Measurements from ENCODE around the gene SLC19A1. TPM values are rescaled to one million over a fixed set of nuclear protein-coding genes. Genes with fewer than 3 reads are reported as not detected.

Gene SLC19A1
- total RNA-seq, 5 donors from 2014 or later (not counting 1 experiment from before 2014, with no cell fraction given): 10.4 to 19.2 (median 16.4) TPM

GRCh38 chr21:45449658-45450422 is 92.4 kb downstream of the SLC19A1 start:
- peaks cover 0 to 30% of the 10 kb centered on the region in 2 experiments for H3K27me3 ChIP-seq (replicated peaks in 1 of 2; ENCODE audit: control insufficient read depth in 2 of 2, extremely low read depth in 1 of 2, insufficient read depth in 2 of 2, low read length in 1 of 2)
- WGBS (ENCODE audit: insufficient coverage): 62% methylated on average over 12 of the region's 22 CpGs
- no peaks in the 10 kb centered on the region for H3K36me3 Mint-ChIP-seq
- no peaks in the 10 kb centered on the region for H3K36me3 ChIP-seq (ENCODE audit: control insufficient read depth in 2 of 2, extremely low read depth in 1 of 2, insufficient read depth in 1 of 2, low read length in 1 of 2)
- peaks cover 13 to 14% of the 10 kb centered on the region in 2 donors for H3K27me3 Mint-ChIP-seq
- H3K4me3 ChIP-seq (ENCODE audit: control insufficient read depth in 1 of 2, extremely low read depth in 1 of 2, low read length in 1 of 2): no peak overlapping the region
- ATAC-seq (replicated peaks in 1 of 4) (no peak), DNase-seq (no peak)
- no peak overlapping the region for H3K27ac ChIP-seq (ENCODE audit: low read length)
- H3K9me3 ChIP-seq: no peaks in the 10 kb centered on the region
- no peak overlapping the region for H3K27ac Mint-ChIP-seq
- POLR2A ChIA-PET: no interaction called here
- H3K4me1 Mint-ChIP-seq: peaks cover 0 to 4% (median 2%) of the 10 kb centered on the region in 3 donors
- H3K4me3 Mint-ChIP-seq: no peak overlapping the region
- H3K4me1 ChIP-seq (ENCODE audit: control insufficient read depth in 1 of 2, extremely low read depth in 1 of 2, insufficient read depth in 2 of 2, low read length in 2 of 2): peaks cover 0 to 4% of the 10 kb centered on the region in 2 experiments
- peaks cover 0 to 6% (median 0%) of the 10 kb centered on the region in 3 donors for H3K9me3 Mint-ChIP-seq
- CTCF ChIA-PET: no interaction called here

- no peaks in the 10 kb centered on the region for H3K36me3 ChIP-seq (ENCODE audit: control insufficient read depth in 2 of 2, extremely low read depth in 1 of 2, insufficient read depth in 1 of 2, low read length in 1 of 2)
- no peak overlapping the region for H3K27ac ChIP-seq (ENCODE audit: low read length)
- no peak for ATAC-seq (replicated peaks in 1 of 4)
- no peak overlapping the region for H3K4me3 ChIP-seq (ENCODE audit: control insufficient read depth in 1 of 2, extremely low read depth in 1 of 2, low read length in 1 of 2)
- Mint-ChIP-seq H3K27me3 (peaks cover 14 to 15% of the 10 kb centered on the region in 2 donors), H3K4me3 (no peak overlapping the region), H3K9me3 (peaks cover 0 to 6% (median 0%) of the 10 kb centered on the region in 3 donors), H3K4me1 (peaks cover 2 to 4% (median 4%) of the 10 kb centered on the region in 3 donors), H3K27ac (peak overlapping the region in 1 of 2 donors; percentile 57), H3K36me3 (no peaks in the 10 kb centered on the region)
- DNase-seq: no peak
- peaks cover 0 to 34% of the 10 kb centered on the region in 2 experiments for H3K27me3 ChIP-seq (replicated peaks in 1 of 2; ENCODE audit: control insufficient read depth in 2 of 2, extremely low read depth in 1 of 2, insufficient read depth in 2 of 2, low read length in 1 of 2)
- WGBS (ENCODE audit: insufficient coverage): 89% methylated on average over 24 of the region's 28 CpGs
- ChIA-PET CTCF (no interaction called here), POLR2A (no interaction called here)
- H3K4me1 ChIP-seq (ENCODE audit: control insufficient read depth in 1 of 2, extremely low read depth in 1 of 2, insufficient read depth in 2 of 2, low read length in 2 of 2): peaks cover 0 to 4% of the 10 kb centered on the region in 2 experiments
- no peaks in the 10 kb centered on the region for H3K9me3 ChIP-seq
These were observed 93.2 kb downstream of the SLC19A1 start for GRCh38 chr21:45448810-45449657.

- Histone ChIP-seq H3K36me3 (ENCODE audit: control insufficient read depth in 2 of 2, extremely low read depth in 1 of 2, insufficient read depth in 1 of 2, low read length in 1 of 2) (no peaks in the 10 kb centered on the region), H3K9me3 (no peaks in the 10 kb centered on the region), H3K4me3 (ENCODE audit: control insufficient read depth in 1 of 2, extremely low read depth in 1 of 2, low read length in 1 of 2) (no peak overlapping the region), H3K27me3 (replicated peaks in 1 of 2; ENCODE audit: control insufficient read depth in 2 of 2, extremely low read depth in 1 of 2, insufficient read depth in 2 of 2, low read length in 1 of 2) (peaks cover 0 to 33% of the 10 kb centered on the region in 2 experiments), H3K27ac (ENCODE audit: low read length) (no peak overlapping the region), H3K4me1 (ENCODE audit: control insufficient read depth in 1 of 2, extremely low read depth in 1 of 2, insufficient read depth in 2 of 2, low read length in 2 of 2) (no peaks in the 10 kb centered on the region)
- H3K36me3 Mint-ChIP-seq: no peaks in the 10 kb centered on the region
- H3K9me3 Mint-ChIP-seq: peaks cover 0 to 6% (median 0%) of the 10 kb centered on the region in 3 donors
- WGBS (ENCODE audit: insufficient coverage): 92% methylated on average over 20 of the region's 20 CpGs
- ChIA-PET CTCF (no interaction called here), POLR2A (no interaction called here)
- peaks cover 14 to 17% of the 10 kb centered on the region in 2 donors for H3K27me3 Mint-ChIP-seq
- H3K4me1 Mint-ChIP-seq: peaks cover 2 to 4% (median 4%) of the 10 kb centered on the region in 3 donors
- no peak for DNase-seq
- ATAC-seq (replicated peaks in 1 of 4): no peak
- no peak overlapping the region for H3K4me3 Mint-ChIP-seq
- H3K27ac Mint-ChIP-seq: no peak overlapping the region
These were observed 93.9 kb downstream of the SLC19A1 start for GRCh38 chr21:45448283-45448809.

Other genes starting within 250 kb of the SLC19A1 start
- 10 to 100 TPM in 3 of 5 donors, 1 to 10 TPM in 2; 7.2 to 53.8 (median 10.5) TPM for gene COL18A1, start 137.3 kb downstream of the SLC19A1 start, total RNA-seq
- gene PCBP3, start 101.3 kb upstream of the SLC19A1 start, total RNA-seq: 1 to 10 TPM; 1.5 to 4.2 (median 2.8) TPM

All from T-cell (primary cell).